SK-N-SH (cell line): Measurements from ENCODE around the gene ZNF264. TPM values are rescaled to one million over a fixed set of nuclear protein-coding genes. Genes with fewer than 3 reads are reported as not detected.

Experiments used
- CTCF ChIA-PET: fragments of 300-600, 350-600 bp; formaldehyde crosslinking; extraction: SDS; loops from one replicate; lab custom pipeline; 2021; lab: Yijun Ruan, JAX
- POLR2A ChIA-PET: fragments of 350-600 bp; sonication (Branson Sonifier 250); formaldehyde crosslinking; extraction: SDS; loops from one replicate; lab custom pipeline; 2020; ENCODE audit warnings: antibody characterized with exemption, inconsistent platforms; lab: Yijun Ruan, JAX
- DNase-seq: peaks from one replicate; pipeline ENCODE4 v3.0.0; 2012
- H2AFZ ChIP-seq: fragments of 200-600 bp; sonication (generic); 2 replicates; pipeline ENCODE4 v1.8.1; 2016; ENCODE audit warnings: antibody characterized with exemption, mild to moderate bottlenecking, low read depth
- H3F3A ChIP-seq: fragments of 200-600 bp; sonication (generic); replicated peaks from 2 replicates; pipeline ENCODE3; 2016; ENCODE audit warnings: antibody characterized with exemption, mild to moderate bottlenecking; ENCODE audit not compliant: insufficient read depth
- H3K27ac ChIP-seq, 2 experiments: fragments of 200-500 bp in 1 of 2; fragments of 200-600 bp in 1 of 2; sonication (Bioruptor generic) in 1 of 2; sonication (generic), shearing (Covaris generic) in 1 of 2; 2 replicates each; pipeline versions ENCODE4 v1.5.1 to v1.6.1; 2014 to 2016; ENCODE audit warnings: low read depth in 2 of 2, inconsistent platforms in 1 of 2, low read length in 1 of 2, mild to moderate bottlenecking in 1 of 2, mixed read lengths in 1 of 2
- H3K27me3 ChIP-seq: fragments of 200-600 bp; sonication (generic), shearing (Covaris generic); 2 replicates; pipeline ENCODE4 v1.6.1; 2016; ENCODE audit warnings: mixed run types; ENCODE audit not compliant: insufficient read depth
- H3K36me3 ChIP-seq, 2 experiments: fragments of 200-500 bp in 1 of 2; fragments of 200-600 bp in 1 of 2; sonication (Bioruptor generic) in 1 of 2; sonication (generic) in 1 of 2; replicated peaks in 1 of 2; 2 replicates each; pipeline versions ENCODE3 to v1.5.1; 2014 to 2016; ENCODE audit warnings: low read length in 1 of 2, mild to moderate bottlenecking in 1 of 2; ENCODE audit not compliant: insufficient read depth in 2 of 2, control insufficient read depth in 1 of 2
- H3K4me1 ChIP-seq, 2 experiments: fragments of 200-500 bp in 1 of 2; fragments of 200-600 bp in 1 of 2; sonication (Bioruptor generic) in 1 of 2; sonication (generic), shearing (Covaris generic) in 1 of 2; 2 replicates each; pipeline versions ENCODE4 v1.5.1 to v1.6.1; 2014 to 2016; ENCODE audit warnings: low read depth in 1 of 2, low read length in 1 of 2, mixed run types in 1 of 2; ENCODE audit not compliant: insufficient read depth in 2 of 2, control insufficient read depth in 1 of 2
- H3K4me2 ChIP-seq: fragments of 200-600 bp; sonication (generic), shearing (Covaris generic); 2 replicates; pipeline ENCODE4 v1.6.1; 2017; ENCODE audit warnings: mixed run types
- H3K4me3 ChIP-seq, 2 experiments: fragments of 200-500 bp in 1 of 2; fragments of 200-600 bp in 1 of 2; sonication (Bioruptor generic) in 1 of 2; sonication (generic), shearing (Covaris generic) in 1 of 2; 2 replicates each; pipeline versions ENCODE4 v1.5.1 to v1.8.1; 2014 to 2016; ENCODE audit warnings: low read depth in 2 of 2, inconsistent platforms in 1 of 2, low read length in 1 of 2, mild to moderate bottlenecking in 1 of 2, mixed read lengths in 1 of 2, moderate library complexity in 1 of 2
- H3K79me2 ChIP-seq: fragments of 200-600 bp; sonication (generic); 2 replicates; pipeline ENCODE4 v1.8.1; 2017; ENCODE audit warnings: mild to moderate bottlenecking; ENCODE audit not compliant: insufficient read depth
- H3K9ac ChIP-seq: fragments of 200-600 bp; sonication (generic); 2 replicates; pipeline ENCODE4 v1.6.1; 2017; ENCODE audit warnings: mixed run types
- H3K9me2 ChIP-seq: fragments of 200-600 bp; sonication (generic); 2 replicates; pipeline ENCODE4 v1.6.1; 2017; ENCODE audit warnings: mixed run types
- H3K9me3 ChIP-seq: fragments of 200-600 bp; sonication (generic); 2 replicates; pipeline ENCODE4 v1.6.1; 2017; ENCODE audit warnings: mixed run types, mild to moderate bottlenecking, moderate library complexity
- H4K20me1 ChIP-seq: fragments of 200-600 bp; sonication (generic); 2 replicates; pipeline ENCODE4 v1.6.1; 2017; ENCODE audit warnings: mild to moderate bottlenecking, mixed run types; ENCODE audit not compliant: insufficient read depth
- CTCF ChIP-seq: fragments of 200-600 bp; sonication (generic); IDR thresholded peaks from 2 replicates; pipeline ENCODE4 v1.6.1; 2017; ENCODE audit warnings: antibody characterized with exemption, mild to moderate bottlenecking, moderate library complexity
- ELF1 ChIP-seq: IDR thresholded peaks from 2 replicates; pipeline ENCODE4 v1.4.0; 2012
- EP300 ChIP-seq, 2 experiments: IDR thresholded peaks; 2 replicates each; pipeline versions ENCODE4 v1.4.0 to v1.6.1; 2012; ENCODE audit warnings: borderline replicate concordance in 1 of 2, low read depth in 1 of 2, low read length in 1 of 2
- FOSL2 ChIP-seq: IDR thresholded peaks from 2 replicates; pipeline ENCODE4 v1.4.0; 2012; ENCODE audit warnings: low read depth, mild to moderate bottlenecking, moderate library complexity, borderline replicate concordance
- FOXM1 ChIP-seq: IDR thresholded peaks from 2 replicates; pipeline ENCODE4 v1.4.0; 2012; ENCODE audit warnings: low read depth, mild to moderate bottlenecking
- GABPA ChIP-seq: IDR thresholded peaks from 2 replicates; pipeline ENCODE4 v1.4.0; 2012; ENCODE audit warnings: low read depth, mild to moderate bottlenecking
- IRF3 ChIP-seq: fragments of 150-350 bp; IDR thresholded peaks from 2 replicates; pipeline ENCODE4 v1.6.1; 2016; ENCODE audit warnings: mild to moderate bottlenecking, low read depth, low read length
- JUND ChIP-seq: IDR thresholded peaks from 2 replicates; pipeline ENCODE4 v1.4.0; 2012
- NRF1 ChIP-seq: IDR thresholded peaks from 2 replicates; pipeline ENCODE4 v1.6.1; 2012; ENCODE audit warnings: low read depth, mild to moderate bottlenecking, low read length
- PBX3 ChIP-seq: IDR thresholded peaks from 2 replicates; pipeline ENCODE4; 2012
- POLR2AphosphoS5 ChIP-seq: IDR thresholded peaks from 2 replicates; pipeline ENCODE4 v1.6.1; 2012; ENCODE audit warnings: low read depth, low read length
- RAD21 ChIP-seq: IDR thresholded peaks from 2 replicates; pipeline ENCODE4 v1.6.1; 2012; ENCODE audit warnings: mild to moderate bottlenecking, low read length
- RCOR1 ChIP-seq: fragments of 150-350 bp; IDR thresholded peaks from 2 replicates; pipeline ENCODE4 v1.6.1; 2017; ENCODE audit warnings: antibody characterized with exemption, low read length
- REST ChIP-seq: IDR thresholded peaks from 2 replicates; pipeline ENCODE4 v1.6.1; 2012; ENCODE audit warnings: mild to moderate bottlenecking, low read depth, low read length, moderate library complexity
- RFX5 ChIP-seq: IDR thresholded peaks from 2 replicates; pipeline ENCODE4 v1.6.1; 2012; ENCODE audit warnings: mild to moderate bottlenecking, improper control_type of control experiment, low read length
- SIN3A ChIP-seq: IDR thresholded peaks from 2 replicates; pipeline ENCODE4 v1.6.1; 2012; ENCODE audit warnings: low read depth, mild to moderate bottlenecking, low read length, moderate library complexity, borderline replicate concordance
- TCF12 ChIP-seq: IDR thresholded peaks from 2 replicates; pipeline ENCODE4 v1.4.0; 2012
- USF2 ChIP-seq: fragments of 150-350 bp; IDR thresholded peaks from 2 replicates; pipeline ENCODE4 v1.6.1; 2017; ENCODE audit warnings: antibody characterized with exemption, low read length, low read depth, borderline replicate concordance
- YY1 ChIP-seq: IDR thresholded peaks from 2 replicates; pipeline ENCODE4 v1.4.0; 2012; ENCODE audit warnings: low read depth, mild to moderate bottlenecking
- WGBS: methylation state at CpG from one replicate; pipeline ENCODE4 v1.1.6; 2017; ENCODE audit warnings: low lambda C conversion rate; 5-methylcytosine and 5-hydroxymethylcytosine counted together
- polyA plus RNA-seq, 3 experiments: library from polyadenylated mRNA; depleted of rRNA; stranded (reverse); fragments of >200 nt; gene quantifications; 2 replicates each; pipeline ENCODE4 v1.2.3, GENCODE V29; 2012

ZNF264 gene
- polyA plus RNA-seq, 1 of the 3 experiments (the other 2 are of a cell fraction): 8.8 TPM

- ChIA-PET POLR2A (no interaction called here), CTCF (no interaction called here)
Measured at GRCh38 chr19:57141699-57142098, 49.6 kb upstream of the ZNF264 start.

More at GRCh38 chr19:57141699-57142098, 49.6 kb upstream of the ZNF264 start:
- H3K9ac ChIP-seq: no peak overlapping the region
- H3K27me3 ChIP-seq: no peaks in the 10 kb centered on the region; the same call in 1 of the 2 replicates
- no peaks in the 10 kb centered on the region for H4K20me1 ChIP-seq
- H3K9me2 ChIP-seq: no peaks in the 10 kb centered on the region
- H3K27ac ChIP-seq: no peak overlapping the region
- DNase-seq: no peak
- H3K36me3 ChIP-seq: no peaks in the 10 kb centered on the region
- no peaks in the 10 kb centered on the region for H3F3A ChIP-seq
- H2AFZ ChIP-seq: no peak overlapping the region
- no peak overlapping the region for H3K4me2 ChIP-seq
- TF ChIP-seq FOXM1 (no peak), IRF3 (no peak), TCF12 (no peak), PBX3 (no peak), YY1 (no peak), NRF1 (no peak), POLR2AphosphoS5 (no peak), RAD21 (no peak), CTCF (no peak), GABPA (no peak), REST (no peak), RCOR1 (no peak), FOSL2 (no peak), RFX5 (no peak), SIN3A (no peak), ELF1 (no peak), JUND (no peak), USF2 (no peak), EP300 (IDR thresholded peaks at IDR 0.05; ENCODE audit: borderline replicate concordance in 1 of 2, low read depth in 1 of 2, low read length in 1 of 2) (no peak)
- no peaks in the 10 kb centered on the region for H3K79me2 ChIP-seq
- no peaks in the 10 kb centered on the region for H3K9me3 ChIP-seq
- no peak overlapping the region for H3K4me3 ChIP-seq
- no peaks in the 10 kb centered on the region for H3K4me1 ChIP-seq
- WGBS: 21% methylated on average over 4 of the region's 4 CpGs
